Stimulated activated CD8-positive, alpha-beta memory T cell treated with anti-CD3 and anti-CD28 coated beads, Interleukin-4, amount 100 ng/mL, for 48 hours (primary cell): ENCODE measurements around the gene BNIP3.
"Not testable (repeated sequence)": the region's sequence is repeated elsewhere in the genome, so short reads cannot be mapped to it uniquely, and the experiment has no call there.

Experiments
- DNase-seq: peaks from one replicate; pipeline ENCODE4 v3.0.0-alpha.2; 2020

Gene BNIP3

GRCh38 chr10:131928248-131929095 is 53.3 kb downstream of the BNIP3 start:
- peak; percentile 78 for DNase-seq

GRCh38 chr10:131926743-131927595 is 54.8 kb downstream of the BNIP3 start:
- DNase-seq, result no peak

GRCh38 chr10:131926253-131926652 is 55.5 kb downstream of the BNIP3 start:
- DNase-seq, result no peak

GRCh38 chr10:131925716-131926115 is 56.0 kb downstream of the BNIP3 start:
- no peak for DNase-seq

- DNase-seq, result no peak
Observed at GRCh38 chr10:131925011-131925649, 56.6 kb downstream of the BNIP3 start.

GRCh38 chr10:131923038-131923756 is 58.5 kb downstream of the BNIP3 start:
- no peak for DNase-seq

GRCh38 chr10:131921184-131921583 is 60.5 kb downstream of the BNIP3 start:
- DNase-seq, result no peak

- no peak for DNase-seq
Observed at GRCh38 chr10:131920693-131921092, 61.0 kb downstream of the BNIP3 start.

- peak; percentile 47 for DNase-seq
Observed at GRCh38 chr10:131920151-131920550, 61.6 kb downstream of the BNIP3 start.

- DNase-seq, result not testable (repeated sequence)
Observed at GRCh38 chr10:131919461-131919860, 62.3 kb downstream of the BNIP3 start.
